Measurements from ENCODE around the gene HUNK. TPM values are rescaled to one million over a fixed set of nuclear protein-coding genes. Genes with fewer than 3 reads are reported as not detected.

The HUNK gene
- total RNA-seq, 4 donors from 2014 or later = 4.8 to 5.9 (median 5.6) TPM

DNA sequence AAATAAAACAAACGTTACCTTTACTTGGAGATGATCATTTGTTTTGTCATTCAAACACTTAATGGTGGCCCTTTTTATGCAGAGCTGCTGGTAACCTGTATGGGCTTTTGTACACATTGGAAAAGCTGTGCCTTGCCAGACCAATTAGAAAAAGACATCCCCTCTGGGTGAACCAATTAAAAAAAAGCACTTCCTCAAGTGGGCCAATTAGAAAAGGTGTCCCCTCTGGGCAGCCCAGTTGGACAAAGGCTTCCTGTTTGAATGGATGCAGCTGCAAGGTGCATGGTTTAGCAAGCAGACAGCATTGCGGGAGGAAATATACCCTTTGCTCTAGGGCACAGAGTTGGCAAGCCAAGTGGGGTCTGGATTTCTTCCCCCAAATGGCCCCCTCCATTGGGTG lies 21.6 kb downstream of the HUNK start:
- Histone ChIP-seq H3K4me3 (no peak overlapping the region), H3K27me3 (no peaks in the 10 kb centered on the region), H3K4me1 (peaks cover 13% of the 10 kb centered on the region), H3K36me3 (no peaks in the 10 kb centered on the region), H3K27ac (no peak overlapping the region), H3K9me3 (no peaks in the 10 kb centered on the region)
- peak in 1 of 2 donors; percentile 47 for DNase-seq (ENCODE audit: low spot score in 2 of 2)
- TF ChIP-seq, protein P1, sequence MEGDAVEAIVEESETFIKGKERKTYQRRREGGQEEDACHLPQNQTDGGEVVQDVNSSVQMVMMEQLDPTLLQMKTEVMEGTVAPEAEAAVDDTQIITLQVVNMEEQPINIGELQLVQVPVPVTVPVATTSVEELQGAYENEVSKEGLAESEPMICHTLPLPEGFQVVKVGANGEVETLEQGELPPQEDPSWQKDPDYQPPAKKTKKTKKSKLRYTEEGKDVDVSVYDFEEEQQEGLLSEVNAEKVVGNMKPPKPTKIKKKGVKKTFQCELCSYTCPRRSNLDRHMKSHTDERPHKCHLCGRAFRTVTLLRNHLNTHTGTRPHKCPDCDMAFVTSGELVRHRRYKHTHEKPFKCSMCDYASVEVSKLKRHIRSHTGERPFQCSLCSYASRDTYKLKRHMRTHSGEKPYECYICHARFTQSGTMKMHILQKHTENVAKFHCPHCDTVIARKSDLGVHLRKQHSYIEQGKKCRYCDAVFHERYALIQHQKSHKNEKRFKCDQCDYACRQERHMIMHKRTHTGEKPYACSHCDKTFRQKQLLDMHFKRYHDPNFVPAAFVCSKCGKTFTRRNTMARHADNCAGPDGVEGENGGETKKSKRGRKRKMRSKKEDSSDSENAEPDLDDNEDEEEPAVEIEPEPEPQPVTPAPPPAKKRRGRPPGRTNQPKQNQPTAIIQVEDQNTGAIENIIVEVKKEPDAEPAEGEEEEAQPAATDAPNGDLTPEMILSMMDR (IDR thresholded peaks at IDR 0.05) = no peak
- no peak for TF ChIP-seq EP300 (IDR thresholded peaks at IDR 0.05)
- TF ChIP-seq POLR2A (IDR thresholded peaks at IDR 0.05) = no peak
- 71% methylated on average over 2 of the region's 2 CpGs for WGBS

DNA sequence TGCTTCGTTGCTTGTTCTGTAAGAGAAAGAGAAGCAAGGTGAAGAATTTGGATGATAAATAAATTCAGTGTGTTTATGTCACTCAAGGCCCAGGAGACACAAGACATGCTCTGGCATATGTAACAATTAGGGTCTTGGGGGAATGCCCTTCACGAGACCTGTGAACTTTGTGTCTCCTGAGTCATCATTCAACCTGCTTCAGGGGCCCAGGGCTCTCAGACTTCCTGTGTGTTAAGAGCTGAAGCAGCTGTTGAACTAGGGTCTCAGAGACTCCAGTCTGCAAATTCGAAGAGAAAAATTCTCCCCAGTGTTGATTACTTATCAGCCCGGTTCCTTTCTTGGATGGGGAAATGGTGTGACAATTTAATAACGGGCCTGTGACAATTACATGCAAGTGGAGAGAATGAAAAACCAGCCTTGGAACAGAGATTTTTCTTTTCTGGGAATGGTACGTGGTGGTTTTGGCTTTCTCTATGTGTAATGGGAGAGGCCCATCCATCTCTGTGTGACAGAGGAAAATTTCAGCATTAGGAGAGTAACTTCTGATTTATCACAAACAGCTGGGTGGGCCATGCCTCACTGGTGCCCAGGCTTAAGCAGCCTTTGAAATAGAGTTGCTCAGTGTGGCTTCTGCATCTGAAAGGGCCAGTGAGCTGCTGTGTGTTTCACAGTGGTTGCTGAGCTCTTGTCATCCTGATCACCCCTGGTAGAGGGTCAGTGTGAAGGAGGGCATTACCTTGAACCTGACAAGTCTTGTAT lies 22.4 kb downstream of the HUNK start:
- DNase-seq (ENCODE audit: low spot score in 2 of 2) = peak in 1 of 2 donors; percentile 70
- no peaks in the 10 kb centered on the region for H3K9me3 ChIP-seq

DNA sequence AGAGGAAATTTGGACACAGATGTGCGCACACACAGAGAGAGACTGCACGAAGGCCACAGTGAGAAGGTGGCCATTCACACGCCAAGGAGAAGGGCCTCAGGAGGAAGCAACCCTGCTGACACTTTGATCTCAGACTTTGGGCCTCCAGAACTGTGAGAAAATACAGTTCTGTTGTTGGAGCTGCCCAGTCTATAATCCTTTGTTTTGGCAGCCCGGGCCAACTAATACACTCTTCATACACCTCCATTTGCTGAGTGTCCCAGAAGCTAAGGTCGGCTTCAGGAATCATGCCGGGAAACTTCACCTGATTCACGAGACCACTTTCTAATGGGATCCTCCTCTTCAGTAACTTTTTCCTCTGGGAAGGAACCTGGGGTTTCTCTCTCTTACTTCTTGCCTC lies 23.2 kb downstream of the HUNK start:
- no peak overlapping the region for H3K27ac ChIP-seq
- DNase-seq (ENCODE audit: low spot score in 2 of 2) = peak in 1 of 2 donors; percentile 20
- H3K27me3 ChIP-seq = no peaks in the 10 kb centered on the region
- TF ChIP-seq, protein P1 (IDR thresholded peaks at IDR 0.05) = no peak
- TF ChIP-seq POLR2AphosphoS5 (IDR thresholded peaks at IDR 0.05) (no peak), EP300 (IDR thresholded peaks at IDR 0.05) (no peak), POLR2A (IDR thresholded peaks at IDR 0.05) (no peak)
- WGBS = 91% methylated on average over 7 of the region's 7 CpGs
- H3K9me3 ChIP-seq = no peaks in the 10 kb centered on the region
- no peak overlapping the region for H3K4me3 ChIP-seq
- H3K4me1 ChIP-seq = peaks cover 13% of the 10 kb centered on the region
- H3K36me3 ChIP-seq = no peaks in the 10 kb centered on the region

More for the DNA sequence above, 22.4 kb downstream of the HUNK start:
- no peaks in the 10 kb centered on the region for H3K36me3 ChIP-seq
- H3K4me3 ChIP-seq = no peak overlapping the region
- 60% methylated on average over 6 of the region's 6 CpGs for WGBS
- no peaks in the 10 kb centered on the region for H3K27me3 ChIP-seq
- TF ChIP-seq POLR2A (IDR thresholded peaks at IDR 0.05) = no peak
- no peak for TF ChIP-seq EP300 (IDR thresholded peaks at IDR 0.05)
- TF ChIP-seq, protein P1 (IDR thresholded peaks at IDR 0.05) = no peak
- no peak for TF ChIP-seq POLR2AphosphoS5 (IDR thresholded peaks at IDR 0.05)
- H3K4me1 ChIP-seq = peaks cover 13% of the 10 kb centered on the region
- H3K27ac ChIP-seq = no peak overlapping the region

DNA sequence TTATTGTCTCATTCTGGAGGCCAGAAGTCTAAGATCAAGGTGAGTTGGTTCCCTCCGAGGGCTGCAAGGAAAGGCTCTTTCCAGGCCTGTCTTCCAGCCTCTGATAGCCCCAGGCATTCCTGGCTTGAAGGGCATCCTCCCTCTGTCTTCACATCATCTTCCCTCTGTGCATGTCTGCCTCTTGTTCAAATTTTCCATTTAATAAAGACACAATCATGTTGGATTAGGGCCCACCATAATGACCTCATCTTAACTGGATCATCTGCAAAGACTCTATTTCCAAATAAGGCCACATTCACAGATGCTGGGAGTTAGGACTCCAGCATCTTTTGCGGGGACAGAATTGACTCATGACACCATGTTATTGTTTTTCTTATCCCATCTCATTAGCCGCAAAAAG lies 24.5 kb downstream of the HUNK start:
- peak in 1 of 2 donors; percentile 56 for DNase-seq (ENCODE audit: low spot score in 2 of 2)
- Histone ChIP-seq H3K27me3 (no peaks in the 10 kb centered on the region), H3K27ac (peak overlapping the region; percentile 18), H3K4me1 (peaks cover 13% of the 10 kb centered on the region), H3K9me3 (no peaks in the 10 kb centered on the region), H3K4me3 (no peak overlapping the region), H3K36me3 (no peaks in the 10 kb centered on the region)
- WGBS = 75% methylated on average over 3 of the region's 3 CpGs
- no peak for TF ChIP-seq EP300 (IDR thresholded peaks at IDR 0.05)
- TF ChIP-seq, protein P1 (IDR thresholded peaks at IDR 0.05) = no peak
- TF ChIP-seq POLR2AphosphoS5 (IDR thresholded peaks at IDR 0.05) = no peak
- TF ChIP-seq POLR2A (IDR thresholded peaks at IDR 0.05) = no peak

DNA sequence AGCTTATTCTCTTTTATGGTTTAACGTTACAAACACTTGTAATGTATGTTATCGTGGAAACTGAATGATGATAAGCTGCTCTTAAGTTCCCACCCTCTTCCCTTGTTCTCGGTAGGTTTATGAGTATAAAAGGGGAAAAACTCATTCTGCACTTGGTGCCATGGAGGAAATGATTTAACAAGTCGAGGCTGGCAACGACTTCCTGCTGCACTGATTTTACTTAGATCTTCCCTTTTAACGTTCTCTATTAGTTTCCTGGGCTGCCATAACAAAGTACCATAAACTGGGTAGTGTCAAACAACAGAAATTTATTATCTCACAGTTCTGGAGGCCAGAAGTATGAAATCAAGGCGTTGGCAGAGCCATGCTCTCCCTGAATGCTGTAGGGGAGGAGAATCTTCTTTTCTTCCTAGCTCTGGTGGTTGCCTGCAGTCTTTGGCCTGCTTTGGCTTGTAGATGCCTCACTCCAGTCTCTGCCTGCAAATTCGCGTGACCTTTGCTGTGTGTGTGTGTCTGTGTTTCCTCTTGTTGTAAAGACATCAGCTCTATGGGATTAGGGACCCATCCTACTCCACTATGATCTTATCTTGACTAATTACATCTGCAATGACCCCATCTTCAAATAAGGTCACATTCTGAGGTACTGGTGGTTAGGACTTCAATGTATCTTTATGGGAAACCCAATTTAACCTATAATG lies 26.3 kb downstream of the HUNK start:
- Histone ChIP-seq H3K27me3 (no peaks in the 10 kb centered on the region), H3K9me3 (no peaks in the 10 kb centered on the region), H3K36me3 (no peaks in the 10 kb centered on the region), H3K27ac (peak overlapping the region; percentile 19), H3K4me1 (peaks cover 13% of the 10 kb centered on the region), H3K4me3 (no peak overlapping the region)
- no peak for TF ChIP-seq POLR2AphosphoS5 (IDR thresholded peaks at IDR 0.05)
- 16% methylated on average over 9 of the region's 9 CpGs for WGBS
- DNase-seq (ENCODE audit: low spot score in 2 of 2) = peak in 1 of 2 donors; percentile 38

Data from suprapubic skin (tissue), 4 donors.